NOMO-1 (cell line): Measurements from ENCODE around the gene TECTA.
"Not testable (repeated sequence)": the region's sequence is repeated elsewhere in the genome, so short reads cannot be mapped to it uniquely, and the experiment has no call there.

Experiments
- DNase-seq, 2 experiments: peaks; one replicate each; lab custom pipeline; 2025; ENCODE audit not compliant: unreplicated experiment in 2 of 2; lab: John Stamatoyannopoulos, UW

Gene TECTA

DNA sequence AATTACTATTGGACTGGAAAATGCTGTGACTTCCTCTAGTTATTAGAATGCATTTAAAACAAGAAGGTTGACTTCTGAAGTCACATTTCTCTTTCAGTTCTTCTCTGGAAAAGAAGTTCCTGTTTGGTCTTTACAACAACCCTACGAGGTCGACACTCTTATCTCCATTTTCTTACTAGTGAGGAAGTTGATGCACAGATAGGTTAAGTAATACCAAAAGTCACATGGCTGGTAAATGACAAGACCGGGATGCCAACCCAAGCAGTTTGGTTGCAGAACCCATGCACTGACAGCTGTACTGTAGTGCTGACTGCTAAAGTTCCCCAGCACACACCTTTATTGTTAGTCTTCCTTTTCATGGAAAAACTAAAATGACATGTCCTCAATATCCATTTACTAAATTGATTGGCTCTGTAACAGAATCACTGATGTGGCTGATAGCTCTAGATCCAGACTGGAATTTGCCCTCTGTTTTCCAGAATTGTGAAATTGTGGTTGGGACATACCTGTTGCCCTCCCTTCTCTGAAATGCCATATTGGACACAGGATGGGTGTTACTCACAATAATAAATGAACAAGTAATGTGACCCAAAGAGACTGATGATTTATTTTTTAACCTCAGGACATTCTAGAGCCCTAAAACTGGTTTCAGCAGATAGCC is 9.4 kb upstream of the TECTA start:
- DNase-seq, result peak; percentile 68 to 97

DNA sequence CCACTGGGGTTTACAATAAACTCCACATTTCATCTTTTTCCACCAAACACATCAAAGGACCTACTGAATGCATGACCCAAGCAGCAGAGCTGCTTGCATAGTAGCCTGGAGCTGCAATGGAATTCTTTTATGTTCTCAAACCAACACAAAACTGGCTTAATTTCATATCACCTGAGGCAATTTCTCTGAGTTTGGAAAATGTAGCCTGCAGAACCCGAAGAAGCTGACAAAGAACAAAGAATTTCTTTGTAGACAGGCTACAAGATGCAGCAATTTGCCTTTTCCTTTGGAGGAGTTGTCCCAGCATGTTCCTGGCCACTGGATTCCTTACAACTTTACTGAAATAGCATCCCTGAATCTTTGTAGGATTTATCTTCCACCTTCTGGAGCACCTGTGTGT is 5.5 kb upstream of the TECTA start:
- DNase-seq, result no peak

DNA sequence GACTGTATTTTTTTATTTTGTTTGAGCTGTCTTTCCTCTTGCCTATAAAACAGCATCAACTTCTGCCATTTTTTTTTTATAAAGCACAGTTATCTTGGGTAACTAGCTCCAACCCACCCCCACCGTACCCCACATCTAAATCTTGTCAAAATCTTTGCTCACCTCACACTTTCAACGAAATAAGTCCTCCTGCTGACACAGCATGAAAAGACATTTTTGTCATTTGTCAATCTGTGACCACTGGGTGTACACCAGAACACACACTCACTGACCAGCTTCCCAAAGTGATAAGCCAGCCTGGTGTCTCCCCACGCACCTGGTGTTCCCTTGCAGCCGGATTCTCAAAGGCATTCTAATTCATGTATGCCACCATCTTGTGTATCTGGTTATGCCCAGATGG is 1.7 kb upstream of the TECTA start:
- DNase-seq, result no peak

DNA sequence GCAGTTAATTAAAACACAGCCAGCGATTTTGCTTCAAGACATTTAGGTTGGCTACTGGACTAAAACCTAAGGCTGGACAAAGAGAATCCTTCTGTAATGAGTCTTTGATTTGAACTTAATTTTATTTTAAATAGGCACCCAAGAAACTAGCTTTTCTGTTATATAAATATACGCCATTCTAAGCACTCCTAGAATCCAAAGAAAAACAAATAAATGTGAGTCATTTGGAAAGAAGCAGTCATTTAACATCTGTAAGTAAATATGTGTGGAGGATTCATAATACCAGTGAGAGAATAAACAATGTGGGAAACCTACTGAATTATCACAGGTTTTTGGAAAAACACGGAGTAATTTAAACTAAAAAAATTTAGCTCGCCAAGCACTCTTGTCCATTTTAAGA is 1.2 kb upstream of the TECTA start:
- DNase-seq, result no peak

DNA sequence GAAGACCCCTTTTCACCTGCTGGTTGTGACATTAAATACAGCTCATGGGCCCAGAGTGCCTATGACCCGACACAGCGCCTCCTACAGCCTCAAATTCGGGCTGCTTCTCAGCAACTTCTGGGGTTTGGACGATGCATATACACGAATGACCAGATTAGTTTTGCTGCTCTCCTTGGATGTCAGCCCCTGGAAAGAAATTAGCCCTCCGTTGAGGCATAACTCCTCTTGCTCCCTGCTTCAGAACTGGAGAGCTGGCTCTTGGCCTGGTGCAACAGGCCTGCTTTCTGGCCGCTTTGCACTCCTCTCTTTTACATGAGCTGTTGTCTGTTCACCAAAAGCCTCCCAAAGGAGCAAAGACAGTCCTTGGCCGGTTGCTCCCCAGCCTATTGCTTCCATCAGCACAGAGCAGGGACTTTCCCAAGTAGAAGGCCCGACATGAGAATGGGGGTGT is 3.3 kb downstream of the TECTA start:
- DNase-seq, result no peak

DNA sequence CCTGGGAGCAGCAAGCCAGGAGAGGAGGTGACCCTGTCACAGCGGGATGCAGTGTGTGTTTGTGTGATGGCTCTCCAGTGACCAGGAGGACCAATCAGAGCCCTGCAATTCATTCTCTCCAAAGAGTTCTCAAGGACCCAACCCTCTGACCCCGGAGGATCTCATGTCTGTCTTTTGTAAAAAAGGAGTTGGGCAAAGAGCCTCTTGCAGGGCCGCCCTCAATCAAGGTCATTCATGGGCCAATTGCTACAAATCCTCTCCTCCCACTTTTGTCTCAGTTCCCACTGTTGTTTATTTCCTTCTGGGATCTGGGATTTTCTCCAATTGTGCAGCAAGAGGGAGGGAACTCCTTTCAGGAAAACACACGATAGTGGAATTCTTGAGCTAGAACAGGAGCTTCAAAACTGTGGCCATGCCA is 4.0 kb downstream of the TECTA start:
- DNase-seq, result no peak

DNA sequence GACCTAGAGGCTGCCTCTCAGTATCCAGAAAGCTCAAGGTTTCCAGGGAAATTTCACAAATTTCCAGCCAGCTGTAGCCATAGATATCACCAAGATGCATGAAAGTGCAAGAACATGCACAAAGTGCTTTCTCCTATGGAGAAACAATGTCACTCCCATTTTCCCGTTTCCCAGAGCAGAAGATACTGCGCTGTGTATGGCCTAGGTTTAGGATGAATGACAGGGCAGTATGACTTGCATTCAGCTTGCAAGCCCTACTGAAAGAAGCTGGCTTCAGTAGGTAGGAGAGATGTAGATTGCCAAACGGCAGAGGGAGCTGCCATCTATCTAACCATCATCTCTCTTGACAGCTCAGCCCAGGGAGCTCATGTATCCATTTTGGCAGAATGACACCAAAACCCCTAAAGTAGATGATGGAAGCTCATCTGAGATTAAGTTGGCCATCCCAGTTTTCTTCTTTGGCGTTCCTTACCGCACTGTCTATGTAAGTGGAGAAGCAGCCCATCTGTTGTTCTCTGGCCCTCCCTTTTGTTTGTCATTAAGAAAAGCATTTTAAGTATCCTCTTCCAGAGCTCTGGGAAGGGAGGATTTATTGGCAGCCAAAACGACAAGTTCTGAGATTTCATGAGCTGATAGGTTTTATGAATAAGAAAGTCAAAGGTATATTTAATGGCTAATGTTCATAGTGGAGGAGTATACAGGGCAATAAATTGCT is 4.6 kb downstream of the TECTA start:
- no peak for DNase-seq

DNA sequence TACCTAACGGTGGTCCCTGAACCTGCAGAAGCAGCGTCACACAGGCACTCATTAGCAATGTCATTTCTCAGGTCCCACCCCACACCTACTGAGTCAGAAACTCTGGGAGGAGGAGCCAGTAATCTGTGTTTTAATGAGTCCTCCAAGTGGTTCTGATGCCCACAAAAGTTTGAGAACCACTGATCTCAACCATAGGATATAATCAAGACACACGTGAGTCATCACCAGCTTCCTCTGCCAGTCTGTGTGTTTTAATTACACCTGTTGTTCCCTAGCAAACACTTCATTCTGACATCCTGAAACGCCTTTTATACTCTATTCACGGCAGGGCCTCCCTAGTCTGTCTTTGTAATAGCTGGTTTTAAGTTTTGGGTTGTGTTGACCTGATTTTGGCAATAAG is 5.8 kb downstream of the TECTA start:
- DNase-seq, result no peak

DNA sequence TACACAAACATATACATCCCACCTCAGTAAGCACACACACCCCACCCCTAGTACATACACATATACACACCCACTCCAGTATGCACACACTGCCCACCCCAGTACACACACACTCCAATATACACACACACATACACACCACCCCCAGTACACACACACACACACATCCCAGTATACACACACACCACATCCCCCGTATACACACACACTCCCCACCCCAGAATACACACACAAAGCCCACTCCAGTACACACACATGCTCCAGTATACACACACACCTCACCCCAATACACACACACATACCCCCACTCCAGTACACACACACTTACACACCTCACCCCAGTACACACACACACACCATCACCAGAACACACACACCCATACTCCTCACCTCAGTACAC is 7.4 kb downstream of the TECTA start:
- DNase-seq, result no peak

DNA sequence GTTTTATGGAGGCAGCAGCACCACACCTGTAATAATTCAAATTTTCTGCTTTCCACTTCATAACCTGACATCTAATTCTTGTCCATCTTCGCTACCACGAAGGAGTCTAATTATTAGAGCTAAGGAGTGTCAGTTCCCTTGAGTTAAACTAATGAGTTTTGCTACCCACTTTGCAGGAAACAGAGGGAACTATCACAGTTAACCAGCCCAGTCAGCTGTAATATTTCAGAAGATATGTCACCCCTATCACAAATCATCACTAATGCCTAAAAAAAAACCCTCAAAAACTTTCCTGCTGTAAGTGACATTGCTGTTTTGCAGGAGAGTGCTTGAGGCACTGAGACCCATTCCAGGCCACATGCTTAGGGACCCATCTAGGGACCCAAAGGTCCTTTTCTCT is 8.4 kb downstream of the TECTA start:
- no peak for DNase-seq

DNA sequence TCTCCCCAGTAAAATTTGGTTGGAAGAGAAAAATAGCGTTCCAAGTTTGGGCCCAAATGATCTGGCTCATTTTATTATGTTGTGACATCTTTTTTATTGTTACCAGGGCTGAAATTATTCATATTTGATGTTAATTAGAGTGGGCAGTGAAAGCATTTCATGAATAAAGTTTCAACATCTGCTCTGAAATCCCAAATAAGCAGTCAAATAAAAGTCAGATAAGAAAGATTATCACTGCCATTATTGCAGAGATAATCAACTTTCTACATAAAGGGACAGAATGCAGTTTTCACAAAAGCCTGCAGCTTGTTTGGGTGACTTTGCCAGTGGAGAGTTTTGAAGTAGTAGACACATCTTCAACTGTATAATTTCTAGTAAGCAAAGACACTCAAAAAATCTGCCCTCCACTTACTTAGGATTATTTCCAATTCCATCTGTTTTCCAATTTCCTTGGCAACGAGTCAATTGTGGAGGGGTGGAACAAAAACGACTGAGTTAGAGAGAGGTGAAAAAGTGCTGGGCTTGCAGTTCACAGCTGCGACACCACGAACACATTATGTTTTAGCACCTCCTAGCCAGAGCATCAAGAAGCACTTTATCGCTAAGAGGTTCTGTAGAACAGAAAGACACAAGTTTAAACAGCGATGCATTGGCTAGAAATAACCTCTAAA is 9.0 kb downstream of the TECTA start:
- DNase-seq, result no peak

DNA sequence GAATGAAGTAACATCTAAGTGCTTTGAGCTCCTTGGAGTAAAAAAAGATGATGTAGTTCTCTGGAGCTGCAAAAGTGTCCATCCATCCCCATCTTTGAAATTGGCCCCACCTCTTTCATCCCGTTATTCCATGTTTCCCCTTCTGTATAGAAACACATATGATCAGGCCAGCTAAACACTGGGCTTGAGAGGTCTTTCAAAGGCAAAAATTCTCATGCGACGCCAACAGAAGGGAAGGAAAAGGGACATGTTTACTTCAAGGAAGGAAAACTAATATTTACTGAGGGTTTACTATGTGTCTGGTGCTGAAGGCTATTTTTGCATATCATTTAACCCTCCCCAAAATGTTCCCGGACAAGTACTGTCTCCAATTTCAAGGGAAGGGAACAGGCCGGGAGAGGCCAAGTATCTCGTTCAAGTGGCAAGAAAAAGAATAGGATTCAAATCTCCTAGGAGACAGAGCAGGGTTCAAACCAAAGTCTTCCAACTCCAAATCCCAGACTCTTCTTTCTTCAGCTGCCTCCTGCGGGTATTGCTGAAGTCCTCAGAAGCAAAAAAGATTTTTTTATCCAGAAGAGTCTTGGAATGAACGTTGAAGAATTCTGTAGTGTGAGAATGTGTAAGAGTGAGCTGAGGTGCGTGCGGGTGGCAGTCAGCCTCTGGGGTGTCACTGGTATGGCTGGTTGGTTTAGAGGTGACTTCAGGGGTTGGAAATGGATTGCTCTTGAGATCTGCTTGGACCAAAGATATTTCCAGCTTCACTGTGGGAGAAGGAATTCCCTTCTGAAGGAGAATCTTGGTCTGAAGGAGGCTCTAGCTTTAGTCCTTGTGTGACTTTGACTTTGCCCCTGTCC is 10.1 kb downstream of the TECTA start:
- no peak for DNase-seq

DNA sequence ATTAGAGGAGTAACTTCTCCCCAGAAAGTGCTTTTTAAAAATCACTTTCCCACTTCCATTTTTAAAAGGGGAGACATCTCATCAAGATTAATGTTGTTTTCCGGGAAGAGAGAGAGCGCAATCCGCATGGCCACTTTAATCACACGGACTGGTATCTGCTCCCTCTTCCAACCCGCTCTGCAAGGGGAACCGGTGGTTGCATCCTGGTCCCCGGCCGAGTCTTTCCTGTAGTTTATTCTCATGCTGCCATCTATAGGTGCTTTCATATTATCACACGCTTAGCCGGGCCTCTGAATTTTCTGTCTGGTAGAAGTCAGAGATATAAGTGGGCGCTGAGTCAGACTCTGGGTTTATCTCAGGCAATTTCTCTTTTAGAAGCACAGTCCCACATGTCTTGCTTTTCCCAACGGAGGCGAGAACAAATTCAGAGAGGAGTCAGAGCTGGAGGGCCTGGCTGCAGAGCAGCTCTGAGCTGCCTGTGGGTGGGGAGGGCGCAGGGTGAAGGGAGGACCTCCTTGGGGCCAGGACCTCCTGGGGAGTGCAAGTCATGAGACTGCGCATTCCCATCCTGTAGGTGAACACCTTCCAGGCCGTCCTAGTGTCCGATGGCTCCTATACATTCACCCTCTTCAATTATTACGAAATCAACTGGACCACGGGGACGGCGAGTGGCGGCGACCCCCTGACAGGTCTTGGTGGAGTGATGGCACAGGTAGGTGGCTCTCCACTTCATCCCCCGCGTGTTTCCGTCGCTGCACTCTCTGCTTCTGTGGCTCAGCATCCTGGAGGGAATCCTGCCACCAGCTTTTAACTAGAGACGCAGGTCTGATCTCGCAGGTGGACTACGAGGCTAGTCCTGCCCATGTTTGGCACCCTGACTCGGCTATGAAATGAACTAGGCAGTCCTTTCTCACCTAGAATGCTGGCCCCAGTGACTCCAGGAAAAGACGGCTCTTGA is 11.7 kb downstream of the TECTA start:
- peak; percentile 31 to 36 for DNase-seq

DNA sequence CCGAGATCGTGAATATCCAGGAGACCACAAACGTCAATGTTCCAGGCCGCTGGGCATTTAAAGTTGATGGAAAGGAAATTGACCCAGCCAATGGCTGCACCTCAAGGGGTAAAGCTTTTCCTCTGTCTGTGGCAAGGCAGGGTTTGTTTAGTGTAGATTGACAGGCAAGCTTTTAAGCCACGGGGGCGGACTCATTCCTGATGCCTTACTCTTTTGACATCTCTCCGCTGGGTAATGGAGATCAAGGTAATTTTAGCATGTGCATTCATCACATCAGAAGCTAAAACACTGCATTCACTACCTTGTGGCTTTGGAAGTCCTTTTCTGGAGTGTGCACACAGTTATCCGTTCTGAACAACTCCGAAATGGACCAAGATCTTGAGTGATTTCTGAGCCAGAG is 12.6 kb downstream of the TECTA start:
- no peak for DNase-seq

DNA sequence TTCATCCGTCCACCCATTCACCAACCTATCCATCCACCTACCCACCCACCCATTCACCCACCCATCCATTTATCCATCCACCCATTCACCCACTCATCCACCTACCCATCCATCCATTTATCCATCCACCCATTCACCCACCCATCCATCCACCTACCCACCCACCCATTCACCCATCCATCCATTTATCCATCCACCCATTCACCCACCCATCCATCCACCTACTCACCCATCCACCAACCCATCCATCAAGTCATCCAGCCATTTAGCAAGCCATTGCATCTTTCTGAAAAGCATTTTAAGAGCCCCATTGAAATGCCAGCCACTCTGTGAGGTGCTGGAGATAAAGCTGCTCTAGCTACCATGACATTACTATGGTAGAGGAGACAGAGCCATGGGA is 14.0 kb downstream of the TECTA start:
- DNase-seq, result not testable (repeated sequence)

DNA sequence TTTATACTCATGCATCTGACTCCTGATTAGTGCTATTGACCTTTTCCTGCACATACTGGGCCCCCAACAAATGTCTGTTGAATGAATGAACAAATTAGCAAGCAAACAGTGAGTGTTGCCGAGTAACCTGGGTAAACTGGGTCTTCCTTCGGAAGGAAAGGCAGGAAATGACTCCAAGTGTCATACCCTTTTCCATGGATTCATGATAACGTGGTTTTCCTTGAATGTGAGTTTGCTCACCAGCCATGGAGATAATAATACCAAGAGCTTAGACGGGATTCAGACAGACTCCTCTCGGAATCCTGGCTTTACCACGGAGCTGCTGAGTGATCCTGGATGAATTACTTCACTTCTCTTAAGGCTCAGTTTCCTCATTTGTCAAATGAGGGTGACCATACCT is 16.7 kb downstream of the TECTA start:
- no peak for DNase-seq

DNA sequence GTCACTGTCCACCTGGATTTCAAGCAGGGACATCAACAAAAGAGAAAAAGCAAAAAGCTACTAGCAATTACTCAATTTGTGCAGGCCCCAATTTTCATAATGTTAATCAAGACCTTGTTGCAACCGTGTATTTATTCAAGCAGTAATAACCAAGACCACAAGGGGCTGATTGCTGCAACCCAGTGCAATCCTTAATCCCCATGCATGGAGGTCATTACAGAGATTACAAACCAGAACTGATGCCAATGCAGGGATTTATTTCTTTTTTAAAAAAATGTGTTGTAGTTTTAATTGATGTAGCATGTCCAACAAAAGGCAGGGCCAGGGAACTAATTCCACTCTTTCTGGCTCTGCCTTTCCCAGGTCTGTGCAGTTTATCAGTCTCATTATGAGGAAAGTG is 18.4 kb downstream of the TECTA start:
- DNase-seq, result no peak

DNA sequence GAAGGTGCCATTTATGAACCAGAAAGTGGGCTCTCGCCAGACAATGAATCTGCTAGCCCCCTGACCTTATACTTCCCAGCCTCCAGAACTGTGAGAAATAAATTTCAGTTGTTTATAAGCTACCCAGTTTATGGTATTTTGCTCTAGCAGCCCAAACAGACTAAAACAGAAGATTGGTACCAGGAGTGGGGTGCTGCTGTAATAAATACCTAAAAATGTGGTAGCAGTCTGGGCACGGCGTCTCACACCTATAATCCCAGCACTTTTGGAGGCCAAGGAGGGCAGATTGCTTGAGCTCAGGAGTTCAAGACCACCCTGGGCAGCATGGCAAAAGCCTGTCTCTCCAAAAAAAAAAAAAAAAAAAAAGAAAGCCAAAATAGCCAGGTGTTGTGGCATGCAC is 21.3 kb downstream of the TECTA start:
- DNase-seq, result no peak

DNA sequence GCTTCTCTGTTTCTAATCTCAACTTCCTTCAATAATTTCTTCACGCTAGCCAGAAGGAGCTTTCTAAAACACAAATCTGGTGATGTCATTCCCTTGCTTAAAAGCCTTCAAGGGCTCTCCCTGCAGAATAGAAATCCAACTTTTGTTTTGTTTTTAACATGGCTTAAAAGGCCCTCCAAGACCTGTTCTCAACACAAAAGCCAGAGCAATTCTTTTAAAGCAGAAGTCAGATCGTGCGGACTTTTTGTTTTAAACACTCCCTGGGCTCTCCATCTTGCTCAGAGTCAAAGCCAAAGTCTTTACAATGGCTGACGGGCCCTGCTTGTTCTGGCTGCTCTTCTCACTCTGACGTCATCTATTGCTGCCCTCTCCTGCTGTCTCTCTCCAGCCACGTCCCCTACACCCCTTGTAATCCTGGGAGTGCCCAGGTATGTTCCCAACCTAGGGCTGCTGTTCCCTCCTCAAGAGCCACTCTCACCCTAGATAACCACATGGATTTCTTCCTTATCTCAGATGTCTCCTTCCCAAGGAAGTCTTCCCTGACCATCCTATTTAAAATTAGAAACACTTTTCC is 22.5 kb downstream of the TECTA start:
- no peak for DNase-seq

DNA sequence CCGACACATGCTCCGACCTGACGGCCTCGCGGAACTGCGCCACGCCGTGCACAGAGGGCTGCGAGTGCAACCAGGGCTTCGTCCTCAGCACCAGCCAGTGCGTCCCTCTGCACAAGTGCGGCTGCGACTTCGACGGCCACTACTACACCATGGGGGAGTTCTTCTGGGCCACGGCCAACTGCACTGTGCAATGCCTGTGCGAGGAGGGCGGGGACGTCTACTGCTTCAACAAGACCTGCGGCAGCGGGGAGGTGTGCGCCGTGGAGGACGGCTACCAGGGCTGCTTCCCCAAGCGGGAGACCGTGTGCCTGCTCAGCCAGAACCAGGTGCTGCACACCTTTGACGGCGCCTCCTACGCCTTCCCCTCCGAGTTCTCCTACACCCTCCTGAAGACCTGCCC is 26.8 kb downstream of the TECTA start:
- no peak for DNase-seq
